ENCODE results near the gene DNAJC24.

The DNAJC24 gene

DNA sequence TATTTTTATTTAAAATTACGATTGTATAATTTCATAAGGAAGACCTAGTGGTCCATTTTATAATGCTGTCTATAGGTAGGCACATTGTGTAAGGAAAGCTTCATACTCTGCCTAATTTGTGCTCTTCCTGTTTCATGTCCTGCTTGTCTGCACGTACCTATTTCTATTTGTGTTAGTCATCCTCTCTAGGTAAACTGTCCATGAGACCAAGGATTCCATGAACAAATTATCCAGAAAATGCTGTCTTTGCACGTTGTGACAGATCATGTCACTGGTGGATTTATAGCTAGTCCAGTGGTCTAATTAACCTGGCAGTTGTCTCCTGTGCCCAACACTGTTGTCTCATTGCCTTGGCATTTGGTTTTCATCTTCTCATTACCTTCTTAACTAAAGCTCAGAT, 44.7 kb downstream of the DNAJC24 start:
- Histone ChIP-seq H3K4me3 (ENCODE audit: low read length) (no peak overlapping the region), H3K27me3 (ENCODE audit: control insufficient read depth, insufficient read depth, low read length) (no peaks in the 10 kb centered on the region), H3K27ac (ENCODE audit: low read length) (no peak overlapping the region), H3K4me1 (ENCODE audit: control insufficient read depth, insufficient read depth, low read length) (no peaks in the 10 kb centered on the region), H3K9me3 (ENCODE audit: control insufficient read depth, insufficient read depth, low read length) (no peaks in the 10 kb centered on the region), H3K36me3 (ENCODE audit: control insufficient read depth, insufficient read depth, low read length) (no peaks in the 10 kb centered on the region)
- no peak for DNase-seq (ENCODE audit: low read depth, low spot score)
- 100% methylated on average over 1 of the region's 3 CpGs for WGBS (ENCODE audit: insufficient coverage, insufficient read length)

DNA sequence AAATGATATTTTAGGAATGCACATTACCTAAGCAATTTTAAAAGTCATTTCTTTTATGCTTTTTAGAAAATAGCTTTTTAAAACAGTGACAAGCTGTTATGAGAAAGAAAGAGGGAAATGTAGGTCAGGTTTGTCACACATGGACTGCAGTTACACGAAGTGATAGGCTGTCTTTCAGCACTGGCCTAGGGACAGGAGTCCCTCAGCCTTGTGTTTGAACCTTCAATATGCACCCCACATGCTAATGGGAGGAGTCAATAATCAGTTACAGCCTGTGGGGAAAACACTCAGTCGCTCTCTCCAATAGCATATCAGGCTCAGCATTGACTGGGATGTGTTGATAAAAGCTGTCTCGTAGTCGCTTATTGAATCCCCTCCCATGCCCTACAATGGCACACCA, 45.8 kb downstream of the DNAJC24 start:
- no peaks in the 10 kb centered on the region for H3K27me3 ChIP-seq (ENCODE audit: control insufficient read depth, insufficient read depth, low read length)
- DNase-seq (ENCODE audit: low read depth, low spot score) = no peak
- no CpG with 5 or more reads among the region's 4 CpGs for WGBS (ENCODE audit: insufficient coverage, insufficient read length)

DNA sequence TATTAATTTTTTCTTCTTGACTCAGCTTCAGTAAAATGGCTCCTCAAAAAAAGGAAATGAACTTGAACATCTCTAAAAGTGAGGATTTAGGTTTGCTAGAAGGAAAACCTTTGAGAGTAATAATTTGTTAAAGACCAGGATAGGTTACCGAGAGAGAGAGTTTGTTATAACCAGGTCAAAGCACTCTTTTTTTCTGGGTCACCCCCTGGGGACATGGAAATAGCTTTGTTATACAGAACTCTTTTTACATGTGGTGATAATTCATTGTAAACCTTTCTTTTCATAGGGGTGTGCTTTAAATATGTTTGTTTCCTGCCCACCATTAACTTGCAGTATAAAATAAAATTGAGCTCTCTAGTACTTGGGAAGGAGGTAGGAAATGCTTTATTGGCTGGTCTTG, 47.7 kb downstream of the DNAJC24 start:
- no peak overlapping the region for H3K27ac ChIP-seq (ENCODE audit: low read length)
- H3K27me3 ChIP-seq (ENCODE audit: control insufficient read depth, insufficient read depth, low read length) = no peaks in the 10 kb centered on the region
- no peaks in the 10 kb centered on the region for H3K36me3 ChIP-seq (ENCODE audit: control insufficient read depth, insufficient read depth, low read length)
- H3K4me3 ChIP-seq (ENCODE audit: low read length) = no peak overlapping the region
- DNase-seq (ENCODE audit: low read depth, low spot score) = no peak
- no peaks in the 10 kb centered on the region for H3K4me1 ChIP-seq (ENCODE audit: control insufficient read depth, insufficient read depth, low read length)
- no peaks in the 10 kb centered on the region for H3K9me3 ChIP-seq (ENCODE audit: control insufficient read depth, insufficient read depth, low read length)
- WGBS (ENCODE audit: insufficient coverage, insufficient read length) = no CpG with 5 or more reads among the region's 1 CpG

More for the DNA sequence above, 45.8 kb downstream of the DNAJC24 start:
- Histone ChIP-seq H3K9me3 (ENCODE audit: control insufficient read depth, insufficient read depth, low read length) (no peaks in the 10 kb centered on the region), H3K4me1 (ENCODE audit: control insufficient read depth, insufficient read depth, low read length) (no peaks in the 10 kb centered on the region), H3K4me3 (ENCODE audit: low read length) (no peak overlapping the region), H3K27ac (ENCODE audit: low read length) (no peak overlapping the region), H3K36me3 (ENCODE audit: control insufficient read depth, insufficient read depth, low read length) (no peaks in the 10 kb centered on the region)

DNA sequence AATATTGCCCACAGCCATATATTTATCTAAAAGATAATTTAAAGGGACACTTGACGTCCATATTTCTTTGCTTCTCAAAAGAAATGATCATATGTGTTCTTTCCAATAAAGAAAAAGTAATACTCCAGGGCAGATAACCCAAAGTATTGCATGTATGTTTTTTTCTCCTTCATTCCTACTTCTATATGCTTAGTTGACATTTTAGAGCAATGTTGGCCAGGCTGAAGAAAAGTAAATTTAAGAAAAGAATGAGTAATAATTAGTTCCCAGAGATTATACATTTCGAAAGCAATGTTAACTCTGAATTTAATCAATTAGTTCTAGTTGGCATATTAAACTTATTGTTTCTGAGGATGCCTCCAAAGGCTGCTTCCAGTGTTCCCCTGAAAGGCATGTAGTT, 48.2 kb downstream of the DNAJC24 start:
- no peak for DNase-seq (ENCODE audit: low read depth, low spot score)
- no peaks in the 10 kb centered on the region for H3K36me3 ChIP-seq (ENCODE audit: control insufficient read depth, insufficient read depth, low read length)
- no peak overlapping the region for H3K4me3 ChIP-seq (ENCODE audit: low read length)
- no peaks in the 10 kb centered on the region for H3K27me3 ChIP-seq (ENCODE audit: control insufficient read depth, insufficient read depth, low read length)
- no peak overlapping the region for H3K27ac ChIP-seq (ENCODE audit: low read length)
- no peaks in the 10 kb centered on the region for H3K4me1 ChIP-seq (ENCODE audit: control insufficient read depth, insufficient read depth, low read length)
- H3K9me3 ChIP-seq (ENCODE audit: control insufficient read depth, insufficient read depth, low read length) = no peaks in the 10 kb centered on the region
- no CpG with 5 or more reads among the region's 2 CpGs for WGBS (ENCODE audit: insufficient coverage, insufficient read length)

DNA sequence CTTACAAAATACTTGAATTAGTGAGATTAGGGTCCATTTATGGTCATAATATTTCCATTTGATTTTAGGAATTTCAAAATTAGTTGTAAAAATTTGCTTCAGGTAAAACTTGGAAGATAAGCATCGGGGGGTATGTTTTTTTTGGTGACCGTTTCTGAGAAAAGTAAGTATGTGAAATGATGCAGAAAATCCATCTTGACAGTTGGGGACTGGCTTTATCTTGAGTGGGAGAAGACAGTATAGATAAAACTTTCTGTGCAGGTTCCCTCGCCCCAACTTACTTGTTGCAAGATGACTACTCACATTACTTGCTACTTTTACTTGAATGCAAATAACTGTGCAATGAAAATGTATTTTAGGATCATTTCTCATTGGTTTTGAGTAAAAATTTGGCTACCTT, 49.5 kb downstream of the DNAJC24 start:
- H3K36me3 ChIP-seq (ENCODE audit: control insufficient read depth, insufficient read depth, low read length) = no peaks in the 10 kb centered on the region
- no peak for DNase-seq (ENCODE audit: low read depth, low spot score)
- H3K27me3 ChIP-seq (ENCODE audit: control insufficient read depth, insufficient read depth, low read length) = no peaks in the 10 kb centered on the region
- no peak overlapping the region for H3K4me3 ChIP-seq (ENCODE audit: low read length)
- no peak overlapping the region for H3K27ac ChIP-seq (ENCODE audit: low read length)
- no peaks in the 10 kb centered on the region for H3K9me3 ChIP-seq (ENCODE audit: control insufficient read depth, insufficient read depth, low read length)
- H3K4me1 ChIP-seq (ENCODE audit: control insufficient read depth, insufficient read depth, low read length) = no peaks in the 10 kb centered on the region
- no CpG with 5 or more reads among the region's 3 CpGs for WGBS (ENCODE audit: insufficient coverage, insufficient read length)

DNA sequence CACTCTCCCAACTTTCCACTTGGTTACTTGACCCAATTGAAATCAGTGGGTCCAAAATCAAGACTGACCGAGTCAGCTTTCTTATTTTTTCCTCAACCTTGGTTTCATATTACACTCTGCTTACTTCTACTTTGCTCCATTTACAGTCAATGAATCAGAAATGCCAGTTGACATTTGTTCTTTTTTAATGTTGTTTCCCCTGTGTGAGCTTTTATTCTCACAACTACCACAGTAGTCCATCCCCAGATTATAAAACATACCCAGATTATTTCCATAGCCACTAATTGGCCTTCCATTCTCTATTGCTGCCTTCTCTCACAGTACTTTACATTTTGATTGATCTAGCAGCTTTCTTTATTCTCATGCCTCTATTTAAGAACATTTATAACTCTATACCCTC, 50.0 kb downstream of the DNAJC24 start:
- Histone ChIP-seq H3K36me3 (ENCODE audit: control insufficient read depth, insufficient read depth, low read length) (no peaks in the 10 kb centered on the region), H3K4me1 (ENCODE audit: control insufficient read depth, insufficient read depth, low read length) (no peaks in the 10 kb centered on the region), H3K27ac (ENCODE audit: low read length) (no peak overlapping the region), H3K9me3 (ENCODE audit: control insufficient read depth, insufficient read depth, low read length) (no peaks in the 10 kb centered on the region), H3K27me3 (ENCODE audit: control insufficient read depth, insufficient read depth, low read length) (no peaks in the 10 kb centered on the region), H3K4me3 (ENCODE audit: low read length) (no peak overlapping the region)
- WGBS (ENCODE audit: insufficient coverage, insufficient read length) = no CpG with 5 or more reads among the region's 1 CpG
- no peak for DNase-seq (ENCODE audit: low read depth, low spot score)

DNA sequence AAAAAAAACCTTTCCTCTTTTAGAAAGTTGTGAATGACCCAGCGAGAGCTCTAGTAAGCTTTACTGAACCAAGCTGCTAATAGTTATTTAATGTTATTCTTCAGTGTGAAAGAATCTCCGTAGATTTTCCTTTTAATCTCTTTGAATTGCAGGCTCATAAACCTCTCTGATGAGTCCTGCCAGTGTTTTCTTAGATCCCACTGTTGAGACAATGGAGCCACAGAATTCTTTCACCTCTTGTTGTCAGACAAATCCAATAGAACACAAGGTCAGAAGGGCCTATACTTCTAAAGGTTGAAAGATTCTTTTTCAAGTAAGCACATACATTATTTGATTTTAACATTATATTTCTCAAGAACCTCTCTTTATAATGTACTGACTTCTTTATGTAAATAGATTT, 52.2 kb downstream of the DNAJC24 start:
- H3K36me3 ChIP-seq (ENCODE audit: control insufficient read depth, insufficient read depth, low read length) = no peaks in the 10 kb centered on the region
- no peak overlapping the region for H3K4me3 ChIP-seq (ENCODE audit: low read length)
- WGBS (ENCODE audit: insufficient coverage, insufficient read length) = no CpG with 5 or more reads among the region's 2 CpGs

DNA sequence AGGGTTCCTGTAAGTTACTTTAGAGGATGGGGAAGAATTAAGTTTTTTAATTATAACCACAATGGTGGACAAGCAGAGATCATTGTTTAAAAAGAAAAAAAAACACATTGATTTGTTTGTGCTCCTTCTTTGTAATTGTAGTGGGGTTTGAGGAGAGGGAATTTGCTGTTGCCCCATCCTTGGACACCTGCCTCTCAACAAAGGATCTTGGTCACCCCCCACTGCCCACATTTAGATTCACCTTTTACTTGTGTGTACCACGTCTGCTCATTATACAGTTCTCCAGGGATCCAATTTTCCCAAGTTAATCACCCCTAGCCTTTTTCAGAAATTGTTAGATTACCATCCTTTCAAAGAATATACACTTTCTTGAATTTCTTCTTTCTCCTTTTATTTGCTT, 53.0 kb downstream of the DNAJC24 start:
- DNase-seq (ENCODE audit: low read depth, low spot score) = no peak
- Histone ChIP-seq H3K36me3 (ENCODE audit: control insufficient read depth, insufficient read depth, low read length) (no peaks in the 10 kb centered on the region), H3K27me3 (ENCODE audit: control insufficient read depth, insufficient read depth, low read length) (no peaks in the 10 kb centered on the region), H3K4me1 (ENCODE audit: control insufficient read depth, insufficient read depth, low read length) (no peaks in the 10 kb centered on the region), H3K9me3 (ENCODE audit: control insufficient read depth, insufficient read depth, low read length) (no peaks in the 10 kb centered on the region), H3K4me3 (ENCODE audit: low read length) (no peak overlapping the region), H3K27ac (ENCODE audit: low read length) (no peak overlapping the region)
- WGBS (ENCODE audit: insufficient coverage, insufficient read length) = no CpG with 5 or more reads among the region's 1 CpG

More for the DNA sequence above, 52.2 kb downstream of the DNAJC24 start:
- Histone ChIP-seq H3K4me1 (ENCODE audit: control insufficient read depth, insufficient read depth, low read length) (no peaks in the 10 kb centered on the region), H3K9me3 (ENCODE audit: control insufficient read depth, insufficient read depth, low read length) (no peaks in the 10 kb centered on the region), H3K27ac (ENCODE audit: low read length) (no peak overlapping the region), H3K27me3 (ENCODE audit: control insufficient read depth, insufficient read depth, low read length) (no peaks in the 10 kb centered on the region)
- DNase-seq (ENCODE audit: low read depth, low spot score) = no peak

DNA sequence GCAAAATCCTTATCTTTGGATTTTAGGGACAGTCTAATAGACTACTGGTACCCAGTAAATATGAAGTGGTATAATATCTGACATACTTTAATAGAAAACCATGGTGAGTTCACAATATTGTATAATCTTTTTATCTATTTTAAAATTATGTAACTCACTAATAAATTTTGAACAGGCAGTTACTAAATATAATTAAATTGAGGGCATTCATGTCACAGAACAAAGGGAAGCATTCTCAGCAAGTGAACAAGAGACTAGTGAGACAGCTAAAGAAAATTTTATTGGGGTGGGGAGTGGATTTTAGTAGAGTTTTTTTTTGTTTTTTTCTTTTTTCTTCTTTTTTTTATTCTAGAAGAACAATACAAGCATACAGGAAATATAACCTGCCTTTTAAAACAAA, 55.0 kb downstream of the DNAJC24 start:
- H3K27me3 ChIP-seq (ENCODE audit: control insufficient read depth, insufficient read depth, low read length) = no peaks in the 10 kb centered on the region
- H3K4me3 ChIP-seq (ENCODE audit: low read length) = no peak overlapping the region
- no peaks in the 10 kb centered on the region for H3K9me3 ChIP-seq (ENCODE audit: control insufficient read depth, insufficient read depth, low read length)
- no peak for DNase-seq (ENCODE audit: low read depth, low spot score)
- H3K4me1 ChIP-seq (ENCODE audit: control insufficient read depth, insufficient read depth, low read length) = no peaks in the 10 kb centered on the region
- no peak overlapping the region for H3K27ac ChIP-seq (ENCODE audit: low read length)
- no peaks in the 10 kb centered on the region; the same call in 1 of the 2 replicates for H3K36me3 ChIP-seq (ENCODE audit: control insufficient read depth, insufficient read depth, low read length)

DNA sequence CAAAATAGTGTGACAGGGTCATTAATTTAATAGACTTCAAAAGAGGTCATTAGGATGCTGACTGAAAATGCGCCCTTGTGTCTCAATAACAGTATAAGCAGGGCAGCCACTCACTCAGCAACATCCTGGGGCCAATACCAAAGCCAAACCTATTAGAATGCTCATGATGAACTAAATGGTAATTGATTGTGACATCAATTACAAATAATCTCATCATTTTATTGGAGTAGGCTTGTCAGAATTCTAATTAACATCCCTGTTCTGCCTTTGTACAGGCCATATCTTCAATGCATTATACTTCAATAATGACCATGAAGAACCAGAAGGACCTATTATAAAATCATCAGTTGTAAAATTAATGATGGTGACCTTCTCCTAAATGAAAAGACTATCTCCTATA, 64.2 kb downstream of the DNAJC24 start:
- H3K27me3 ChIP-seq (ENCODE audit: control insufficient read depth, insufficient read depth, low read length) = no peaks in the 10 kb centered on the region
- H3K9me3 ChIP-seq (ENCODE audit: control insufficient read depth, insufficient read depth, low read length) = no peaks in the 10 kb centered on the region
- H3K27ac ChIP-seq (ENCODE audit: low read length) = no peak overlapping the region
- H3K36me3 ChIP-seq (ENCODE audit: control insufficient read depth, insufficient read depth, low read length) = no peaks in the 10 kb centered on the region; the same call in 1 of the 2 replicates
- no peak for DNase-seq (ENCODE audit: low read depth, low spot score)
- no peaks in the 10 kb centered on the region for H3K4me1 ChIP-seq (ENCODE audit: control insufficient read depth, insufficient read depth, low read length)
- no peak overlapping the region for H3K4me3 ChIP-seq (ENCODE audit: low read length)
- WGBS (ENCODE audit: insufficient coverage, insufficient read length) = no CpG with 5 or more reads among the region's 1 CpG

DNA sequence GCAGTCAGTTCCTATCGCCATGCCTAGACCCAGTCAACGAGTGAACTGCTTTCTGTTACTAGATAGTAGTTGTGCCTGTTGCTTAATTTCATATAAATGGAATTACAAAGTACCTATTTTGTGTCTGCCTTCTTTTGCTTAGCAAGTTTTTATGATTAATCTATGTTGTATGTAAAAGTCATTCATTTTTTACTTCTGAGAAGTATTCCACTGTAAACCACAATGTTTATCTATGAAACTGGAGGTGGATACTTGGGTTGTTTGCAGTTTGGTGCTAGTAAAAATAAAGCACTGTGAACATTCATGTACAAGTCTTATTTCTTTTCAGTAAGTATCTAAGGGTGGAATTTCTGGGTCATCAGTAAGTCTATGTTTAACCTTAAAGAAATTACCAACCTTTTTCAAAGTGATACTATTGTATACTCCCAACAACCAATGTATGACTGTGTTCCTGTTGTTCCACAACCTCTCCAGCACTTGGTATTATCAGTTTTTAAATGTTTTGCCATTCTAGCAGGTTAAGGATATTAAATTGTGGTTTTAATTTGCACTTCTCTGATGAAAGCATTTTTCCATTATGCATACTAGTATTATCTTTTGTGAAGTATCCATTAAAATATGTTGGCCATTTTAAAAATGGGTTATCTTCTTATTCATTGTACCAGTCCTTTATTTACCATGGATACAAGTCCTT, 68.2 kb downstream of the DNAJC24 start:
- Histone ChIP-seq H3K36me3 (ENCODE audit: control insufficient read depth, insufficient read depth, low read length) (no peaks in the 10 kb centered on the region), H3K9me3 (ENCODE audit: control insufficient read depth, insufficient read depth, low read length) (no peaks in the 10 kb centered on the region), H3K27me3 (ENCODE audit: control insufficient read depth, insufficient read depth, low read length) (no peaks in the 10 kb centered on the region), H3K4me3 (ENCODE audit: low read length) (no peak overlapping the region), H3K27ac (ENCODE audit: low read length) (no peak overlapping the region), H3K4me1 (ENCODE audit: control insufficient read depth, insufficient read depth, low read length) (no peaks in the 10 kb centered on the region)
- WGBS (ENCODE audit: insufficient coverage, insufficient read length) = no CpG with 5 or more reads among the region's 2 CpGs
- no peak for DNase-seq (ENCODE audit: low read depth, low spot score)

All from iPS DF 6.9 (cell line).